Parathyroid adenoma (tissue), 2 donors: ENCODE data around the gene GPAT3.

Experiments
- H2AFZ ChIP-seq: fragments of 300-600 bp; sonication (generic); one replicate; pipeline ENCODE4 v1.7.0; 2017; ENCODE audit warnings: antibody characterized with exemption, mild to moderate bottlenecking
- H3K27ac ChIP-seq: fragments of 300-600 bp; sonication (generic); one replicate; pipeline ENCODE4 v1.7.0; 2017
- H3K27me3 ChIP-seq: fragments of 300-600 bp; sonication (generic); one replicate; pipeline ENCODE4 v1.7.0; 2017; ENCODE audit warnings: low read length; ENCODE audit not compliant: control insufficient read depth, insufficient read depth
- H3K36me3 ChIP-seq: fragments of 300-600 bp; sonication (generic); one replicate; pipeline ENCODE4 v1.7.0; 2017; ENCODE audit warnings: low read length; ENCODE audit not compliant: control insufficient read depth, insufficient read depth
- H3K4me1 ChIP-seq: fragments of 300-600 bp; sonication (generic); one replicate; pipeline ENCODE4 v1.7.0; 2017; ENCODE audit warnings: control low read depth
- H3K4me2 ChIP-seq: fragments of 300-600 bp; sonication (generic); one replicate; pipeline ENCODE4 v1.7.0; 2017; ENCODE audit warnings: low read length
- H3K4me3 ChIP-seq: fragments of 300-600 bp; sonication (generic); one replicate; pipeline ENCODE4 v1.7.0; 2017; ENCODE audit warnings: low read depth, low read length
- H3K79me2 ChIP-seq: fragments of 300-600 bp; sonication (generic); one replicate; pipeline ENCODE4 v1.7.0; 2017; ENCODE audit warnings: control low read depth
- H3K9ac ChIP-seq: fragments of 300-600 bp; sonication (generic); one replicate; pipeline ENCODE4 v1.7.0; 2017; ENCODE audit warnings: mild to moderate bottlenecking
- H3K9me3 ChIP-seq: fragments of 300-600 bp; sonication (generic); one replicate; pipeline ENCODE4 v1.7.0; 2017; ENCODE audit warnings: low read length; ENCODE audit not compliant: control insufficient read depth
- CTCF ChIP-seq: fragments of 300-600 bp; sonication (generic); IDR thresholded peaks from one replicate; pipeline ENCODE4 v1.7.0; 2017; ENCODE audit warnings: antibody characterized with exemption, mild to moderate bottlenecking
- donor health status: primary hyperparathyroidism.

Gene GPAT3

GRCh38 chr4:83536362-83537272 lies 709 bp downstream of the GPAT3 start:
- TF ChIP-seq CTCF: no peak
- H3K4me1 ChIP-seq: no peaks in the 10 kb centered on the region
- H2AFZ ChIP-seq: peak overlapping the region; percentile 84
- no peak overlapping the region for H3K9ac ChIP-seq
- H3K36me3 ChIP-seq: no peaks in the 10 kb centered on the region
- H3K27me3 ChIP-seq: no peaks in the 10 kb centered on the region
- H3K79me2 ChIP-seq: no peaks in the 10 kb centered on the region
- H3K9me3 ChIP-seq: no peaks in the 10 kb centered on the region
- H3K27ac ChIP-seq: peak overlapping the region; percentile 90
- peak overlapping the region; percentile 83 for H3K4me2 ChIP-seq
- peak overlapping the region; percentile 91 for H3K4me3 ChIP-seq

GRCh38 chr4:83542225-83542624 lies 6.3 kb downstream of the GPAT3 start:
- no peak overlapping the region for H3K27ac ChIP-seq

GRCh38 chr4:83546786-83547185 lies 10.9 kb downstream of the GPAT3 start:
- H2AFZ ChIP-seq: no peak overlapping the region
- H3K27me3 ChIP-seq: no peaks in the 10 kb centered on the region
- no peaks in the 10 kb centered on the region for H3K9me3 ChIP-seq
- TF ChIP-seq CTCF: no peak
- no peaks in the 10 kb centered on the region for H3K79me2 ChIP-seq
- H3K4me3 ChIP-seq: no peak overlapping the region
- H3K36me3 ChIP-seq: no peaks in the 10 kb centered on the region
- no peaks in the 10 kb centered on the region for H3K4me1 ChIP-seq
- no peak overlapping the region for H3K9ac ChIP-seq
- no peak overlapping the region for H3K4me2 ChIP-seq
- H3K27ac ChIP-seq: no peak overlapping the region

More at GRCh38 chr4:83542225-83542624, 6.3 kb downstream of the GPAT3 start:
- Histone ChIP-seq H3K79me2 (no peaks in the 10 kb centered on the region), H3K9me3 (no peaks in the 10 kb centered on the region), H2AFZ (no peak overlapping the region), H3K9ac (no peak overlapping the region), H3K4me1 (no peaks in the 10 kb centered on the region), H3K4me2 (no peak overlapping the region), H3K27me3 (no peaks in the 10 kb centered on the region), H3K4me3 (no peak overlapping the region), H3K36me3 (no peaks in the 10 kb centered on the region)
- no peak for TF ChIP-seq CTCF

- no peak overlapping the region for H2AFZ ChIP-seq
- no peaks in the 10 kb centered on the region for H3K36me3 ChIP-seq
- H3K4me3 ChIP-seq: no peak overlapping the region
- H3K4me2 ChIP-seq: no peak overlapping the region
- no peak overlapping the region for H3K9ac ChIP-seq
- no peaks in the 10 kb centered on the region for H3K9me3 ChIP-seq
- H3K4me1 ChIP-seq: no peaks in the 10 kb centered on the region
- H3K27ac ChIP-seq: peak overlapping the region; percentile 32
- no peak for TF ChIP-seq CTCF
- H3K27me3 ChIP-seq: no peaks in the 10 kb centered on the region
- H3K79me2 ChIP-seq: no peaks in the 10 kb centered on the region
Observed at GRCh38 chr4:83548151-83548905, 12.4 kb downstream of the GPAT3 start.
